ENCODE measurements around the gene PDSS2. TPM values are rescaled to one million over a fixed set of nuclear protein-coding genes. Genes with fewer than 3 reads are reported as not detected.

The PDSS2 gene
- total RNA-seq, 6 experiments from 2014 or later = 13.3 to 16.9 (median 14.6) TPM

DNA sequence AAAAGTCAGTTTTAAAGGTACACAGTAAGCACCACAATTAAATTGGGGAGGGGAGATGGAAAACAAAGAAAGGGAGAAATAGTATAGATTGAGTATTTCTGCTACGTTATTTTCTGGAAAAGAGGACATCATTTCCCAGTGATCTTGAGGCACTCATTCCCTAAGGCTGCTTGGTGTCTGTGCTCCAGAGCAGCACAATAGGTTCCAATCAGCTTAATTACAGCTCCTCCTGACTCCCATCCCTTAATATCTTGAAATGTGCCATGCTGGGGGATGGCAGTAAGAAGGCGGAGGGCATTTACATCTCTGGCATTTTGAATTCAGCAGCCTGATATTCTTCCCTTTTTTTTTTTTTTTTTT, 304.6 kb downstream of the PDSS2 start:
- no peaks in the 10 kb centered on the region; the same call in 1 of the 2 replicates for H3K27me3 Mint-ChIP-seq (ENCODE audit: insufficient read depth)
- no peak overlapping the region for H3K27ac Mint-ChIP-seq
- no peaks in the 10 kb centered on the region for H3K36me3 Mint-ChIP-seq (ENCODE audit: low read depth)
- H3K9me3 Mint-ChIP-seq = no peaks in the 10 kb centered on the region
- no peak overlapping the region for H3K4me3 Mint-ChIP-seq
- TF ChIP-seq, protein P1, sequence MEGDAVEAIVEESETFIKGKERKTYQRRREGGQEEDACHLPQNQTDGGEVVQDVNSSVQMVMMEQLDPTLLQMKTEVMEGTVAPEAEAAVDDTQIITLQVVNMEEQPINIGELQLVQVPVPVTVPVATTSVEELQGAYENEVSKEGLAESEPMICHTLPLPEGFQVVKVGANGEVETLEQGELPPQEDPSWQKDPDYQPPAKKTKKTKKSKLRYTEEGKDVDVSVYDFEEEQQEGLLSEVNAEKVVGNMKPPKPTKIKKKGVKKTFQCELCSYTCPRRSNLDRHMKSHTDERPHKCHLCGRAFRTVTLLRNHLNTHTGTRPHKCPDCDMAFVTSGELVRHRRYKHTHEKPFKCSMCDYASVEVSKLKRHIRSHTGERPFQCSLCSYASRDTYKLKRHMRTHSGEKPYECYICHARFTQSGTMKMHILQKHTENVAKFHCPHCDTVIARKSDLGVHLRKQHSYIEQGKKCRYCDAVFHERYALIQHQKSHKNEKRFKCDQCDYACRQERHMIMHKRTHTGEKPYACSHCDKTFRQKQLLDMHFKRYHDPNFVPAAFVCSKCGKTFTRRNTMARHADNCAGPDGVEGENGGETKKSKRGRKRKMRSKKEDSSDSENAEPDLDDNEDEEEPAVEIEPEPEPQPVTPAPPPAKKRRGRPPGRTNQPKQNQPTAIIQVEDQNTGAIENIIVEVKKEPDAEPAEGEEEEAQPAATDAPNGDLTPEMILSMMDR (IDR thresholded peaks at IDR 0.05) = no peak
- DNase-seq = no peak
- H3K4me1 Mint-ChIP-seq (ENCODE audit: low read depth) = peaks cover 7% of the 10 kb centered on the region; the same call in 1 of the 2 replicates

DNA sequence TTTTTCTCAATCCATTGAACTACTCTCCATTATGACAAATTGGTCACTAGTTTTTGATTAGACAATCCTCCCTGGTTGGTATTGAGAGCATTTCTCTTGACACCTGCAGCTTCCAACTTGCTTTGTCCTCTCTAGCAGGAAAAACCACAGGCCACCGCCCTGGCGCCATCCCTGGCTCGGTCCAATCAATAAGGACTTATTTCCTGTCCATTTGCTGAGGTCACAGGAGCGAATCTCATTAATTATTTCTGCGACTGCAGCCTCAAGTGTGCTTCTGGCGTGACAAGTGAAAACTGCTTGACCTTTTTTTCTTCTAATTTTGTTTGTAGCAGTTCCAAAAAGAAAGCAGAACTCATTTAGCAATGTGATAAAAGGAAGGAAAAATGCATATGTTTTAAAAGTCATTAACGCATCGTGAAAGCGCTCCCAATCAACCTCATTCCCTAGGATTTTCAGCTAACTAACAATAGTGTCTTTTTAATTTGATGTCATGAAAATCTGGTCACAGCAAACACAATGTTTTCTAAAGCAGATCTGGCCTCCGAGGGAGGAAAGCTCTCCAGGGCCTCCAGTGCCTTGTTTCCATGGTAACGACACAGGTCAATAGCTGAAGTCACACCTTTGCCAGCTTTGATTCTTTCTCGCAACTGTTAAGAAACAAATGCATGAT, 305.1 kb downstream of the PDSS2 start:
- H3K4me3 Mint-ChIP-seq = no peak overlapping the region
- H3K9me3 Mint-ChIP-seq = no peaks in the 10 kb centered on the region
- no peaks in the 10 kb centered on the region; the same call in 1 of the 2 replicates for H3K27me3 Mint-ChIP-seq (ENCODE audit: insufficient read depth)
- DNase-seq = no peak
- no peaks in the 10 kb centered on the region for H3K36me3 Mint-ChIP-seq (ENCODE audit: low read depth)
- TF ChIP-seq, protein P1 (IDR thresholded peaks at IDR 0.05) = no peak
- peaks cover 7% of the 10 kb centered on the region; the same call in 1 of the 2 replicates for H3K4me1 Mint-ChIP-seq (ENCODE audit: low read depth)
- H3K27ac Mint-ChIP-seq = no peak overlapping the region

DNA sequence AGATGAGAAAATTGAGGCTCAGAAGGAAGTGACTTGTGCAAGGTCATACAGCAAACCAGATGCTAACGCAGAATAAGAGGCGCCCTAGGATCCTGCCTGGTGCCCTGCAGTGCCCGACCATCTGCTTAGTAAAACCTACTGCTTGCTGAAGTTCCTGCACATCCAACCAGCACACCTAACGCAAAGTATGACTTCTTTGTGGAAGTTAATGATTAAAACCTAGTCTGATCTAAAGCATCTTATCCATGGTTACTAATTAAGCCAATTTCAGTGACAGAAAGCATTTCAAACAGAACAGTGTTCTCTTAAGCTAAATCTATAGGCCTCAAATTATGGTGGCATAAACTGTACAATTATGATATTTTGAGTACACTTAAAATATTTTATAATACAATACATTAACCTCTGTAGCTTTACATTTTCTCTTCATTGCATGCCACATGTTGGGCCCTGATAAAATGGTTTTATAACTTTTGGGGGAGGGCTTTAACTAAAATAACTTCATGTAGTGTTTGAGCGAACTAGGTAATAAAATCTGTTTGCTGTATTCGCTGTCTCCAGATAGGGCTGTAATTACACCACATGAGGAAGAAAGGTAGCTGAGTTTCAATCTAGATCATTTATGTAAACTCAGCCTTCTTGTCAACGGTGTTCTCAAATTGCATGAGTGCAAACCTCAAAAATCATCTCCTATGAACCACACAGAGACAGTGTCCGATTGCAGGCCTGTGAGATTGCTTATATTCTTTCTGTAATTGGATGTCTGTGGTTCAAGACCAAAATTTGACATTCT, 306.5 kb downstream of the PDSS2 start:
- no peaks in the 10 kb centered on the region for H3K36me3 Mint-ChIP-seq (ENCODE audit: low read depth)
- H3K4me1 Mint-ChIP-seq (ENCODE audit: low read depth) = peaks cover 7% of the 10 kb centered on the region; the same call in 1 of the 2 replicates
- H3K27ac Mint-ChIP-seq = no peak overlapping the region
- TF ChIP-seq, protein P1 (IDR thresholded peaks at IDR 0.05) = no peak
- no peaks in the 10 kb centered on the region; the same call in 1 of the 2 replicates for H3K27me3 Mint-ChIP-seq (ENCODE audit: insufficient read depth)
- H3K4me3 Mint-ChIP-seq = no peak overlapping the region
- H3K9me3 Mint-ChIP-seq = no peaks in the 10 kb centered on the region
- DNase-seq = no peak

DNA sequence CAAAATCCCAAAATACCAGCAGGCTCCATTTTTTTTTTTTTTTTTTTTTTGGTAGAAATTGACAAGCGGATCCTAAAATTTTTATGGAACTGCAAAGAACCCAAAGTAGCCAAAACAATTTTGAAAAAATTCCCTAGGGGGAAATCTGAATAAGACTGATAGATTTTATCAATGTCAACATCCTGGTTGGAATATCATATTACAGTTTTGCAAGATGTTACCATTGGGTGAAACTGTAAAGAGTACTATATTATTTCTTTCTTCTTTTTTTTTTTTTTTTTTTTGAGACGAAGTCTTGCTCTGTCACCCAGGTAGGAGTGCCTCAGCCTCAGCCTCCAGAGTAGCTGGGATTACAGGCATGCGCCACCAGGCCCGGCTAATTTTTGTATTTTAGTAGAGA, 314.7 kb downstream of the PDSS2 start:
- DNase-seq = no peak
- TF ChIP-seq, protein P1 (IDR thresholded peaks at IDR 0.05) = no peak
- H3K27me3 Mint-ChIP-seq (ENCODE audit: insufficient read depth) = no peaks in the 10 kb centered on the region
- H3K36me3 Mint-ChIP-seq (ENCODE audit: low read depth) = no peaks in the 10 kb centered on the region
- H3K4me3 Mint-ChIP-seq = no peak overlapping the region
- no peak overlapping the region for H3K27ac Mint-ChIP-seq
- H3K9me3 Mint-ChIP-seq = no peaks in the 10 kb centered on the region
- H3K4me1 Mint-ChIP-seq (ENCODE audit: low read depth) = no peaks in the 10 kb centered on the region

DNA sequence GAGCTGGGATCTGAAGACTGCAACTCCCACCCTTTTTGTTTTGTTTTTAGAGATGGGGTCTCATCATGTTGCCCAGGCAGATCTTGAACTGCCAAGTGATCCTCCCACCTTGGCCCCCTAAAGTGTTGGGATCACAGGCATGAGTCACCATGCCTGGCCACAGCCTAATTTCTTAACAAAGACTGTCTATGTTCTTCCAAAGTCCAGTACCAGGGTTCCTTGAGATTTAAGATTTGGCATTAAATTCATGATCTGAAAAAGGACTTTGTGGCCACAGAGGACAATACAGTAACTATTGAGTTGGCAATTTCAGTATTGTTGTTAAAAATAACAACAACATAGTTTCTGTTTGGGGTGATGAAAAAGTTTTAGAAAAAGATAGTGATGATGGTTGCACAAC, 315.4 kb downstream of the PDSS2 start:
- H3K9me3 Mint-ChIP-seq = no peaks in the 10 kb centered on the region
- no peaks in the 10 kb centered on the region for H3K36me3 Mint-ChIP-seq (ENCODE audit: low read depth)
- TF ChIP-seq, protein P1 (IDR thresholded peaks at IDR 0.05) = no peak
- no peak overlapping the region for H3K27ac Mint-ChIP-seq
- H3K27me3 Mint-ChIP-seq (ENCODE audit: insufficient read depth) = no peaks in the 10 kb centered on the region
- H3K4me1 Mint-ChIP-seq (ENCODE audit: low read depth) = no peaks in the 10 kb centered on the region
- no peak for DNase-seq
- H3K4me3 Mint-ChIP-seq = no peak overlapping the region

Data from HFFc6 (cell line).